ENCODE measurements around the gene UGT2B15. TPM values are rescaled to one million over a fixed set of nuclear protein-coding genes. Genes with fewer than 3 reads are reported as not detected.
"Not testable (repeated sequence)": the region's sequence is repeated elsewhere in the genome, so short reads cannot be mapped to it uniquely, and the experiment has no call there.

Gene UGT2B15
- total RNA-seq, 4 donors from 2014 or later = not detected

GRCh38 chr4:68655764-68656444, 14.5 kb downstream of the UGT2B15 start:
- intact Hi-C loops (cut with DNase I; ENCODE audit: low total_unique reads) = no loop called here
- Histone ChIP-seq H3K27me3 (no peaks in the 10 kb centered on the region), H3K4me3 (no peak overlapping the region), H3K27ac (no peak overlapping the region), H3K36me3 (no peaks in the 10 kb centered on the region), H3K4me1 (no peaks in the 10 kb centered on the region), H3K9me3 (no peaks in the 10 kb centered on the region)
- TF ChIP-seq CTCF (IDR thresholded peaks at IDR 0.05) (no peak), POLR2A (IDR thresholded peaks at IDR 0.05) (no peak)
- no peak for DNase-seq

- Histone ChIP-seq H3K27me3 (no peaks in the 10 kb centered on the region), H3K36me3 (no peaks in the 10 kb centered on the region), H3K4me1 (no peaks in the 10 kb centered on the region), H3K9me3 (no peaks in the 10 kb centered on the region), H3K4me3 (no peak overlapping the region), H3K27ac (no peak overlapping the region)
- TF ChIP-seq CTCF (IDR thresholded peaks at IDR 0.05) (no peak), POLR2A (IDR thresholded peaks at IDR 0.05) (no peak)
- DNase-seq = no peak
- intact Hi-C loops (cut with DNase I; ENCODE audit: low total_unique reads) = no loop called here
These were observed 15.3 kb downstream of the UGT2B15 start for GRCh38 chr4:68654946-68655721.

- Histone ChIP-seq H3K4me3 (no peak overlapping the region), H3K27ac (no peak overlapping the region), H3K27me3 (no peaks in the 10 kb centered on the region), H3K9me3 (no peaks in the 10 kb centered on the region), H3K4me1 (no peaks in the 10 kb centered on the region), H3K36me3 (no peaks in the 10 kb centered on the region)
- no peak for TF ChIP-seq CTCF (IDR thresholded peaks at IDR 0.05)
- TF ChIP-seq POLR2A (IDR thresholded peaks at IDR 0.05) = no peak
- intact Hi-C loops (cut with DNase I; ENCODE audit: low total_unique reads) = no loop called here
- DNase-seq = no peak
These were observed 18.5 kb downstream of the UGT2B15 start for GRCh38 chr4:68651932-68652331.

- no peaks in the 10 kb centered on the region for H3K36me3 ChIP-seq
- no peaks in the 10 kb centered on the region for H3K9me3 ChIP-seq
- H3K4me3 ChIP-seq = no peak overlapping the region
- H3K27ac ChIP-seq = no peak overlapping the region
- H3K27me3 ChIP-seq = no peaks in the 10 kb centered on the region
- no peak for DNase-seq
- no peaks in the 10 kb centered on the region for H3K4me1 ChIP-seq
- intact Hi-C loops (cut with DNase I; ENCODE audit: low total_unique reads) = no loop called here
- TF ChIP-seq CTCF (IDR thresholded peaks at IDR 0.05) (no peak), POLR2A (IDR thresholded peaks at IDR 0.05) (no peak)
These were observed 40.1 kb downstream of the UGT2B15 start for GRCh38 chr4:68630371-68630770.

- DNase-seq; H3K4me3 ChIP-seq; H3K9me3 ChIP-seq; H3K27me3 ChIP-seq; H3K4me1 ChIP-seq; H3K36me3 ChIP-seq; H3K27ac ChIP-seq; intact Hi-C loops (cut with DNase I; ENCODE audit: low total_unique reads): not testable (repeated sequence)
These were observed 47.7 kb downstream of the UGT2B15 start for GRCh38 chr4:68622731-68623130.
